Measurements from ENCODE around the gene STK11.
A peak's percentile ranks its signal among the peaks of the same experiment; 100 is the strongest.

Gene STK11

DNA sequence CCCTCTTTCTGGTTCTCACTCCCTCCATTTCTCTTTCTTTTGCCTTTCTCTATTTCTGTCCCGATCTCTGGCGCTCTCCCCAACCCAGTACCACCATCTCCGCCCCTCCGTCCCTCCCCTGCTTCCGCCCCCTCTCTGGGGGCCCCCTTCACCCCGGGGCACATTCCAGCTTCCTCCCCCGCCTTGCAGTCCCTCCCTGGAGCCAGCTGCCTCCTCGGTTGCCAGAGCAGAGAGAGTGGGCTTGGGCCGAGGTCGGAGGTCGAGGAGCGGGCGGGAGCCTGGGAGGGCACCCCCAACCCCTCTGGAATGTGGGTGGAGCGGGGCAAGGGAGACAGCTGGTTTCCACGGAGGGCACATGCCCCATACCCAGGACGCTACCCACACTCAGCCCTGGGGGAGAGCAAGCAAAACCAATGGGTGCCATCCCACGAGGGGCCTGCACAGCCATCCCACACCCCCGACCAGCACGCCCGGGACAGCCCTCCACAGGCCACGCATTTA lies 57.1 kb downstream of the STK11 start:
- Histone ChIP-seq H3K14ac (ENCODE audit: low read length) (peak overlapping the region; percentile 47), H3K9me3 (replicated peaks in 1 of 2; ENCODE audit: control insufficient read depth in 2 of 2, insufficient read depth in 1 of 2, low read depth in 1 of 2, low read length in 2 of 2) (no peaks in the 10 kb centered on the region), H4K91ac (ENCODE audit: low read depth, low read length, poor library complexity) (peak overlapping the region; percentile 92), H3K18ac (ENCODE audit: low read length) (peak overlapping the region; percentile 99), H3K27ac (replicated peaks; ENCODE audit: low read length) (peak overlapping the region; percentile 76), H3K4me2 (ENCODE audit: insufficient read depth, low read length, poor library complexity, severe bottlenecking) (peak overlapping the region; percentile 79), H2BK120ac (ENCODE audit: low read depth, low read length) (peak overlapping the region; percentile 28), H2AFZ (ENCODE audit: low read length) (no peak overlapping the region), H3K27me3 (ENCODE audit: control insufficient read depth in 3 of 3, insufficient read depth in 3 of 3, low read depth in 1 of 3, low read length in 3 of 3) (peaks cover 0 to 2% (median 0%) of the 10 kb centered on the region in 3 experiments), H3K79me1 (ENCODE audit: low read depth, low read length) (peaks cover 23% of the 10 kb centered on the region), H3K9ac (ENCODE audit: low read depth, low read length, poor library complexity) (peak overlapping the region; percentile 81), H3K36me3 (replicated peaks in 1 of 2; ENCODE audit: control insufficient read depth in 2 of 2, insufficient read depth in 2 of 2, low read length in 2 of 2) (peaks cover 3 to 18% of the 10 kb centered on the region in 2 donors), H2BK12ac (ENCODE audit: low read length) (peak overlapping the region; percentile 100), H2BK5ac (ENCODE audit: low read length) (peak overlapping the region; percentile 97), H2AK5ac (ENCODE audit: low read depth, low read length) (peak overlapping the region; percentile 100), H3K4ac (ENCODE audit: low read length) (peak overlapping the region; percentile 66), H3K4me3 (ENCODE audit: low read length in 2 of 2) (no peak overlapping the region), H3K23ac (ENCODE audit: low read depth, low read length, poor library complexity) (peak overlapping the region; percentile 91), H2BK15ac (ENCODE audit: low read length) (peak overlapping the region; percentile 100), H3K4me1 (ENCODE audit: control insufficient read depth in 2 of 2, insufficient read depth in 1 of 2, low read depth in 1 of 2, low read length in 2 of 2) (peaks cover 57 to 69% of the 10 kb centered on the region in 2 donors), H4K8ac (ENCODE audit: low read depth, low read length) (peak overlapping the region; percentile 17)
- DNase-seq (ENCODE audit: low spot score) = no peak
- WGBS, 2 donors (ENCODE audit: extremely low coverage in 2 of 2, insufficient read length in 2 of 2, insufficient replicate concordance in 1 of 2) = no CpG with 5 or more reads among the region's 21 CpGs

DNA sequence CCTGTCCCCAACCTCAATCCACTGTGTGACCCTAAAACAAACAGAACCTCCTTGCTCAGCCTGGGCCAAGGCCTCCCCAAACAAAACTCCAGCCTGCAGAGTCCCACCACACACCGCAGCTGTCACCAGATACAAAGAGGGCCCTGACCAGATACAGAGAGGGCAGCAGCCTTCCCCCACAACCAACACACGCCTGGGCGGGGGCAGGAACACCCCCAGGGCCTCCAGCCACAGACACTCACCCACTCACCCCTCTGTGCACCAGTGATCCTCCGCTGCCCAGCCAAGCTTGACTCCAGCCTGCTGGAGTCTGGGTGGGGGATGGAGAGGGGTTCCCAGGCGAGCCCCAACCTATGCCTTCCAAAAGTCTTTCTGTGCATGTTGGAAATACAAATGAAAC lies 57.6 kb downstream of the STK11 start:
- Histone ChIP-seq H3K9ac (ENCODE audit: low read depth, low read length, poor library complexity) (no peak overlapping the region), H3K18ac (ENCODE audit: low read length) (peak overlapping the region; percentile 95), H3K9me3 (replicated peaks in 1 of 2; ENCODE audit: control insufficient read depth in 2 of 2, insufficient read depth in 1 of 2, low read depth in 1 of 2, low read length in 2 of 2) (no peaks in the 10 kb centered on the region), H4K8ac (ENCODE audit: low read depth, low read length) (no peak overlapping the region), H3K4ac (ENCODE audit: low read length) (no peak overlapping the region), H4K91ac (ENCODE audit: low read depth, low read length, poor library complexity) (peak overlapping the region; percentile 30), H3K27ac (replicated peaks; ENCODE audit: low read length) (peak overlapping the region; percentile 76), H3K79me1 (ENCODE audit: low read depth, low read length) (peaks cover 23% of the 10 kb centered on the region), H3K36me3 (replicated peaks in 1 of 2; ENCODE audit: control insufficient read depth in 2 of 2, insufficient read depth in 2 of 2, low read length in 2 of 2) (peaks cover 1 to 13% of the 10 kb centered on the region in 2 donors), H2BK15ac (ENCODE audit: low read length) (peak overlapping the region; percentile 100), H3K4me1 (ENCODE audit: control insufficient read depth in 2 of 2, insufficient read depth in 1 of 2, low read depth in 1 of 2, low read length in 2 of 2) (peaks cover 62 to 74% of the 10 kb centered on the region in 2 donors), H3K4me3 (ENCODE audit: low read length in 2 of 2) (no peak overlapping the region), H2AK5ac (ENCODE audit: low read depth, low read length) (peak overlapping the region; percentile 100), H3K23ac (ENCODE audit: low read depth, low read length, poor library complexity) (peak overlapping the region; percentile 31), H2BK12ac (ENCODE audit: low read length) (peak overlapping the region; percentile 100), H3K14ac (ENCODE audit: low read length) (peak overlapping the region; percentile 2), H2BK120ac (ENCODE audit: low read depth, low read length) (peak overlapping the region; percentile 93), H3K4me2 (ENCODE audit: insufficient read depth, low read length, poor library complexity, severe bottlenecking) (peak overlapping the region; percentile 33), H3K27me3 (ENCODE audit: control insufficient read depth in 3 of 3, insufficient read depth in 3 of 3, low read depth in 1 of 3, low read length in 3 of 3) (peaks cover 0 to 2% (median 0%) of the 10 kb centered on the region in 3 experiments), H2AFZ (ENCODE audit: low read length) (no peak overlapping the region), H2BK5ac (ENCODE audit: low read length) (peak overlapping the region; percentile 97)
- no CpG with 5 or more reads among the region's 5 CpGs for WGBS, 2 donors (ENCODE audit: extremely low coverage in 2 of 2, insufficient read length in 2 of 2, insufficient replicate concordance in 1 of 2)
- no peak for DNase-seq (ENCODE audit: low spot score)

DNA sequence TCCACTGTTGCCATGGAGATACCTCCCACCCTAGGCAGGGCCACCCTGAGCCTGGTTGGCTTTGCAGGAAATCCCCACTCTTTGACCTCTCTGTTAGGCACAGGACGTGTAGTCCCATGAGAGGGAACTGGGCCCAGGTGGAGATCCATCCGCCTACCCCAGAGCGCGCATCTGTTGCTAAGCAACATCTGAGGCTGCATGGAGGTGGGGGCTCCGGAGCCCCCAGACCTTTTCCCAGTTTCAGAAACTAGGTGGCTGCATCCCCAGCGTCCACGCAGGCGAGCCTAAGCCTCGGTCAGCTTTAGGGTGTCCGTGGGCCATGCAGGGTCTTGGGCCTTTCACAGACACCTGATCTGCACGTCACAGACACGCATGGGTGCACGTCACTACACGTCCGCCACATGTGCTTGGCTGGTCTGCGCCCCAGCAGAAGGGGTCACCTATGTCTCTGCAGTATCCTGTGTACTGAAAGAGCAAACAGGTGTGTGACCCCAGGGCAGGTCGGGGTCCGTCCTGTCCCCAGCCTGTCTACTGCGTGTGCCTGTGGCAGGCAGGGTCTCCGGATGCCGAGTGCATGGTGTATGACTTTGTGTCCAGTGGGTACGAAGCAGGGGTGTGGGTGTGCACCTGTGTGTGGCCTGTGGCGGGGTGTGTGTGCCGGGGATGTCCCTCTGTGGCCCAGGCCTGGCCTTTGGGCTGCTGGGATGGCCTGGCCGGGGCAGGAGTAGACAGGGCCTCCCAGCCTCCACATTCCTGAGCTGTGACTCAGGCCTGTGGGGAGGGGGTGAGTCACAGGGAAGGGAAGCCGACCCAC lies 59.4 kb downstream of the STK11 start:
- no peak overlapping the region for H3K4me3 ChIP-seq (ENCODE audit: low read length in 2 of 2)
- no peak for DNase-seq (ENCODE audit: low spot score)

DNA sequence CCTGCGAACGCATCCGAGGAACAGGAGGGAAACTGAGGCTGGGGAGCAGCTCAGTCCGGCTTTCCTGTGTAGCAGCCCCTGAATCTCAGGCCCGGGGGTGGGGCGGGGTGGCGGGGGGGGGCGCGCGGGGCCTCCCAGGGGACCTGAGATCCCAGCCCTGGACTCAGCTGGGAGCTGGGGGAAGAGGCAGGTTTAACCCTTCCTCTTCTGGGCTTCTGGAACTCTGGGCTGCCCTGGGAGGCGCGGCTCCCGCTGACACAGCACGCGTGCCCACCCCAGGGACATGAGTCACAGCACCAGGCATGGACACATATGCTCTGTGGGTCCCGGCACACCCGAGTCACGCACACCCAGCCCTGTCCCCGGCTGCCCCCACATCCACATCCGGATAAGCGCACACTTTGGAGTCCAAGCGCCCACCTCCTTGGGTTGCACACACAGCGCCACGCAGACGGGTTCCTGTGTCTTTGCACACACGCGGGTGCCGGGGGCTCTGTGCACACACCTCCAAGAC lies 60.1 kb downstream of the STK11 start:
- Histone ChIP-seq H2AFZ (ENCODE audit: low read length) (peak overlapping the region; percentile 88), H3K4me1 (ENCODE audit: control insufficient read depth in 2 of 2, insufficient read depth in 1 of 2, low read depth in 1 of 2, low read length in 2 of 2) (peaks cover 58 to 69% of the 10 kb centered on the region in 2 donors), H2BK12ac (ENCODE audit: low read length) (peak overlapping the region; percentile 99), H3K27ac (replicated peaks; ENCODE audit: low read length) (peak overlapping the region; percentile 90), H3K4me2 (ENCODE audit: insufficient read depth, low read length, poor library complexity, severe bottlenecking) (peak overlapping the region; percentile 90), H3K18ac (ENCODE audit: low read length) (peak overlapping the region; percentile 100), H3K79me1 (ENCODE audit: low read depth, low read length) (peaks cover 22% of the 10 kb centered on the region), H3K4me3 (ENCODE audit: low read length in 2 of 2) (peak overlapping the region; percentile 47 to 73), H2BK120ac (ENCODE audit: low read depth, low read length) (peak overlapping the region; percentile 100), H4K91ac (ENCODE audit: low read depth, low read length, poor library complexity) (peak overlapping the region; percentile 100), H3K36me3 (replicated peaks in 1 of 2; ENCODE audit: control insufficient read depth in 2 of 2, insufficient read depth in 2 of 2, low read length in 2 of 2) (peaks cover 1 to 11% of the 10 kb centered on the region in 2 donors), H2AK5ac (ENCODE audit: low read depth, low read length) (peak overlapping the region; percentile 100), H3K4ac (ENCODE audit: low read length) (peak overlapping the region; percentile 100), H2BK15ac (ENCODE audit: low read length) (peak overlapping the region; percentile 51), H3K14ac (ENCODE audit: low read length) (peak overlapping the region; percentile 100), H2BK5ac (ENCODE audit: low read length) (peak overlapping the region; percentile 84), H3K9me3 (replicated peaks in 1 of 2; ENCODE audit: control insufficient read depth in 2 of 2, insufficient read depth in 1 of 2, low read depth in 1 of 2, low read length in 2 of 2) (no peaks in the 10 kb centered on the region), H3K27me3 (ENCODE audit: control insufficient read depth in 3 of 3, insufficient read depth in 3 of 3, low read depth in 1 of 3, low read length in 3 of 3) (peaks cover 0 to 2% (median 0%) of the 10 kb centered on the region in 3 experiments), H3K23ac (ENCODE audit: low read depth, low read length, poor library complexity) (peak overlapping the region; percentile 99), H3K9ac (ENCODE audit: low read depth, low read length, poor library complexity) (peak overlapping the region; percentile 98), H4K8ac (ENCODE audit: low read depth, low read length) (peak overlapping the region; percentile 93)
- DNase-seq (ENCODE audit: low spot score) = no peak
- WGBS, 2 donors (ENCODE audit: extremely low coverage in 2 of 2, insufficient read length in 2 of 2, insufficient replicate concordance in 1 of 2) = no CpG with 5 or more reads among the region's 28 CpGs

More for the DNA sequence above, 59.4 kb downstream of the STK11 start:
- Histone ChIP-seq H3K4ac (ENCODE audit: low read length) (peak overlapping the region; percentile 98), H3K9me3 (replicated peaks in 1 of 2; ENCODE audit: control insufficient read depth in 2 of 2, insufficient read depth in 1 of 2, low read depth in 1 of 2, low read length in 2 of 2) (no peaks in the 10 kb centered on the region), H4K8ac (ENCODE audit: low read depth, low read length) (no peak overlapping the region), H2BK12ac (ENCODE audit: low read length) (peak overlapping the region; percentile 99), H3K14ac (ENCODE audit: low read length) (peak overlapping the region; percentile 40), H2AK5ac (ENCODE audit: low read depth, low read length) (peak overlapping the region; percentile 94), H3K36me3 (replicated peaks in 1 of 2; ENCODE audit: control insufficient read depth in 2 of 2, insufficient read depth in 2 of 2, low read length in 2 of 2) (peaks cover 1 to 4% of the 10 kb centered on the region in 2 donors), H3K4me1 (ENCODE audit: control insufficient read depth in 2 of 2, insufficient read depth in 1 of 2, low read depth in 1 of 2, low read length in 2 of 2) (peaks cover 61 to 69% of the 10 kb centered on the region in 2 donors), H3K27ac (replicated peaks; ENCODE audit: low read length) (peak overlapping the region; percentile 90), H3K4me2 (ENCODE audit: insufficient read depth, low read length, poor library complexity, severe bottlenecking) (peak overlapping the region; percentile 90), H2BK15ac (ENCODE audit: low read length) (peak overlapping the region; percentile 51), H4K91ac (ENCODE audit: low read depth, low read length, poor library complexity) (peak overlapping the region; percentile 41), H3K9ac (ENCODE audit: low read depth, low read length, poor library complexity) (peak overlapping the region; percentile 96), H2BK5ac (ENCODE audit: low read length) (peak overlapping the region; percentile 84), H3K23ac (ENCODE audit: low read depth, low read length, poor library complexity) (peak overlapping the region; percentile 80), H3K18ac (ENCODE audit: low read length) (peak overlapping the region; percentile 91), H2BK120ac (ENCODE audit: low read depth, low read length) (peak overlapping the region; percentile 33), H3K27me3 (ENCODE audit: control insufficient read depth in 3 of 3, insufficient read depth in 3 of 3, low read depth in 1 of 3, low read length in 3 of 3) (peaks cover 0 to 2% (median 0%) of the 10 kb centered on the region in 3 experiments), H2AFZ (ENCODE audit: low read length) (no peak overlapping the region), H3K79me1 (ENCODE audit: low read depth, low read length) (peaks cover 27% of the 10 kb centered on the region)
- no CpG with 5 or more reads among the region's 26 CpGs for WGBS, 2 donors (ENCODE audit: extremely low coverage in 2 of 2, insufficient read length in 2 of 2, insufficient replicate concordance in 1 of 2)

All from neuronal stem cell (in vitro differentiated cells).